ENCODE data around the gene RPL11.

Gene RPL11

DNA sequence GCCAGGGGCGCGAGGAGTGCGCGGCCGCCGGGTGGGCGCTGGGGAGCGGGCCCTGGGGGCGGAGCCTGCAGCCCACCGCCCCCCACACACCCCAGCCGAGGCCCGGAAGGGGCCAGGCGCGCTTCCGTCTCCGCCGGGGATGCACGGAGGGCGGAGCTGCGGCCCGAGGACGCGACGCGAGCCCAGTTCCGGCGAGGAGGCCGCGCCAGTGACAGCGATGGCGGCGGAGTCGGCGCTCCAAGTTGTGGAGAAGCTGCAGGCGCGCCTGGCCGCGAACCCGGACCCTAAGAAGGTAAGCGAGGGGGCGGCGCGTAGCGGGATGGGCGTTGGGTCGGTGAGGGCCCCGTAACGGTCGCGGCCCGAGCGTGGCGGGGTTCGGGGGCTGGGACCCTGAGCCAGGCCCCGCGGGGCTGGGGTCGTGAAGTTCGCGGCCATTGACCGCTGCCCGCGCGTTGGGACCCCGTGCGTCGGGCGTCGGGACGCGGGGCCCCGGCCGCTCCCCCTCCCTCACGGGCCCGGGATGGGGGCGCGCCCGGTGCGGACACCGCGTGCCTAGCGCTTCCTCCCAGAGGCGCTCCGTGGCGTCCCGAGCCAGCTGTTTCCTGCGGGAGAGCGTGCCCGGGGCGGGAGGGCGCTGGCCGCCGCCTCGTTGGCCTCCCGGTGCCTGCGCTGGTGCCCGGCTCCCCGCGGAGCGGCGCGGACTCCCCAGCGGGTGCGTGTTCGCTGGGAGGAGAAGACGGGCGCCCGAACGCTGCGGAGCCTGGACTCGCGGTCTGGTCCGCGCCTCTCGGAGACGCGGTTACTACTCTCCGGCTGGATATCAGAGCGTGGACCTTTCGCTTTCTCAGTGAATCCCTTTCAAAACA is 51.9 kb downstream of the RPL11 start, which contains the start of gene ELOA:
ELOA (plus strand) TSS at position 185 of the 866 bp plus-strand sequence; CDS start at position 218, 33 bp downstream.
- peak within 1 kb of the TSS; percentile 82 for H3K4me3 ChIP-seq (ENCODE audit: control insufficient read depth, low read depth, low read length)
- DNase-seq (ENCODE audit: low read depth), result peak; percentile 43
- TF ChIP-seq, protein P1, sequence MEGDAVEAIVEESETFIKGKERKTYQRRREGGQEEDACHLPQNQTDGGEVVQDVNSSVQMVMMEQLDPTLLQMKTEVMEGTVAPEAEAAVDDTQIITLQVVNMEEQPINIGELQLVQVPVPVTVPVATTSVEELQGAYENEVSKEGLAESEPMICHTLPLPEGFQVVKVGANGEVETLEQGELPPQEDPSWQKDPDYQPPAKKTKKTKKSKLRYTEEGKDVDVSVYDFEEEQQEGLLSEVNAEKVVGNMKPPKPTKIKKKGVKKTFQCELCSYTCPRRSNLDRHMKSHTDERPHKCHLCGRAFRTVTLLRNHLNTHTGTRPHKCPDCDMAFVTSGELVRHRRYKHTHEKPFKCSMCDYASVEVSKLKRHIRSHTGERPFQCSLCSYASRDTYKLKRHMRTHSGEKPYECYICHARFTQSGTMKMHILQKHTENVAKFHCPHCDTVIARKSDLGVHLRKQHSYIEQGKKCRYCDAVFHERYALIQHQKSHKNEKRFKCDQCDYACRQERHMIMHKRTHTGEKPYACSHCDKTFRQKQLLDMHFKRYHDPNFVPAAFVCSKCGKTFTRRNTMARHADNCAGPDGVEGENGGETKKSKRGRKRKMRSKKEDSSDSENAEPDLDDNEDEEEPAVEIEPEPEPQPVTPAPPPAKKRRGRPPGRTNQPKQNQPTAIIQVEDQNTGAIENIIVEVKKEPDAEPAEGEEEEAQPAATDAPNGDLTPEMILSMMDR (conservative IDR thresholded peaks at IDR 0.05; ENCODE audit: control insufficient read depth, insufficient read depth, low read depth, low read length), result no peak

- TF ChIP-seq, protein P1 (conservative IDR thresholded peaks at IDR 0.05; ENCODE audit: control insufficient read depth, insufficient read depth, low read depth, low read length), result peak; percentile 40
- peak overlapping the region; percentile 82 for H3K4me3 ChIP-seq (ENCODE audit: control insufficient read depth, low read depth, low read length)
- DNase-seq (ENCODE audit: low read depth), result peak; percentile 59
Measured at GRCh38 chr1:23745515-23745914, 53.9 kb downstream of the RPL11 start.

All from fibroblast of mammary gland (primary cell).